ENCODE results near the gene EFNA4.

DNA sequence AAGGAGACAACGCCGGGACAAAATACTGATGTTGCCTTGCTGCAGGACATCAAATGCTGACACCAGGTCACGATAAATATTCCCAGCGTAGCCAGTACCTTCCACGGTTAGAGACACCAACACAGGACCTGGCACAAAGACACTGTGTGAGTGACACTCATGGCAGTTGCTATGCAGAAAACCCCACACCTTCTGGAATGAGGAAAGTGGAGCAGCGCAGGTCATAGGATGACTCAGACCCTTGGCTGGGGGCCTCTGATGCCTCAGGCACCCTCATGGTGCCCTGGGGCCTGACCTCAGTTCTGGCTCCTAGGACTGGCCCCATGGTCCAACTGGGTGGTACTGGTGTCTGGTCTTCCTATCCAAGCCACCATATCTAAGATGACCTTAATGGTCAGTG lies 37.0 kb upstream of the EFNA4 start:
- no peak for TF ChIP-seq GATA2 (IDR thresholded peaks at IDR 0.05; ENCODE audit: low read depth, low read length)
- TF ChIP-seq GATA3 (IDR thresholded peaks at IDR 0.05; ENCODE audit: low read depth, low read length), result no peak
